Esophagus muscularis mucosa (tissue), 4 donors: ENCODE results near the gene ADGRG6. TPM values are rescaled to one million over a fixed set of nuclear protein-coding genes. Genes with fewer than 3 reads are reported as not detected.

Experiments
- DNase-seq: peaks from one replicate; pipeline ENCODE4 v3.0.0-alpha.2; 2017; ENCODE audit errors: extremely low spot score
- H3K27ac ChIP-seq, 4 donors: fragments of 200-600 bp; sonication (generic); replicated peaks in 1 of 4; 1 replicate in 3 of 4; 2 replicates in 1 of 4; pipeline ENCODE4 v1.5.1; 2016 to 2019; ENCODE audit warnings: mild to moderate bottlenecking in 1 of 4
- H3K27me3 ChIP-seq, 4 donors: fragments of 200-600 bp; sonication (generic); one replicate each; pipeline versions ENCODE4 v1.5.1 to v1.6.0; 2016 to 2019
- H3K36me3 ChIP-seq, 4 donors: fragments of 200-600 bp; sonication (generic); one replicate each; pipeline ENCODE4 v1.5.1; 2016 to 2019
- H3K4me1 ChIP-seq, 4 donors: fragments of 200-600 bp; sonication (generic); one replicate each; pipeline ENCODE4 v1.5.1; 2016 to 2019
- H3K4me3 ChIP-seq, 4 donors: fragments of 200-600 bp; sonication (generic); 1 replicate in 2 of 4; 2 replicates in 2 of 4; pipeline ENCODE4 v1.5.1; 2016 to 2019; ENCODE audit warnings: mild to moderate bottlenecking in 4 of 4, moderate library complexity in 1 of 4
- H3K9me3 ChIP-seq, 4 donors: fragments of 200-600 bp; sonication (generic); 1 replicate in 3 of 4; 2 replicates in 1 of 4; pipeline ENCODE4 v1.5.1; 2016 to 2019
- CTCF ChIP-seq, 3 experiments: fragments of 200-600 bp in 2 of 3; fragments of 450-650 bp in 1 of 3; sonication (generic) in 2 of 3; IDR thresholded peaks; one replicate each; pipeline ENCODE4 v1.5.1; 2017 to 2019; ENCODE audit warnings: antibody characterized with exemption in 3 of 3, mild to moderate bottlenecking in 2 of 3, moderate library complexity in 1 of 3
- EP300 ChIP-seq: sonication (generic); formaldehyde crosslinking; IDR thresholded peaks from one replicate; pipeline ENCODE4 v1.6.1; 2017; ENCODE audit warnings: antibody characterized with exemption
- POLR2A ChIP-seq: fragments of 450-650 bp; IDR thresholded peaks from one replicate; pipeline ENCODE4 v1.6.1; 2017; ENCODE audit warnings: antibody characterized with exemption, moderate library complexity, mild to moderate bottlenecking, low read depth
- POLR2AphosphoS5 ChIP-seq, 2 donors: sonication (generic); formaldehyde crosslinking; IDR thresholded peaks; one replicate each; pipeline ENCODE4 v1.6.1; 2017; ENCODE audit warnings: antibody characterized with exemption in 2 of 2
- WGBS: methylation state at CpG from one replicate; pipeline ENCODE4 v1.1.5; 2018; 5-methylcytosine and 5-hydroxymethylcytosine counted together
- intact Hi-C: fragments of 100-400 bp; cut with DNase I; formaldehyde crosslinking; loops from one replicate; pipeline ENCODE4 v1.15.1; 2023
- total RNA-seq, 4 donors: library from RNA; depleted of rRNA; stranded (reverse); fragments of >200 nt; gene quantifications; one replicate each; pipeline versions ENCODE4 v1.1.0 to v1.2.1, GENCODE V29; 2016

Gene ADGRG6
- total RNA-seq, 4 donors from 2014 or later, result 5.5 to 11.8 (median 8.0) TPM

DNA sequence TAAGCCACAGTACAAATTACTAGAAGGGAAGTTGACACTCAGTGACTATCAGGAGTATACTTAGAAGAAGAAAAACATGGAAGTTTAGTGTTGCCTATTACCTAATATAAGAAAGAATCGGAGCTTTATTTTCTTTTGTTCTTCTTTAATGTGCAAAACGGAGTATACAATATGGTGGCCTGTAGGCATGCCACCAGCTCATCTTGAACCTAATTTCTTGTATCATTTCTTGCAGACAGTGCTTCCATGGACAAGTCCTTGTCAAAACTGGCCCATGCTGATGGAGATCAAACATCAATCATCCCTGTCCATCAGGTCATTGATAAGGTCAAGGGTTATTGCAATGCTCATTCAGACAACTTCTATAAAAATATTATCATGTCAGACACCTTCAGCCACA is 141.3 kb downstream of the ADGRG6 start:
- Histone ChIP-seq H3K4me1 (peaks cover 0 to 8% (median 7%) of the 10 kb centered on the region in 4 donors), H3K9me3 (no peaks in the 10 kb centered on the region), H3K27me3 (no peaks in the 10 kb centered on the region), H3K36me3 (no peaks in the 10 kb centered on the region), H3K27ac (no peak overlapping the region), H3K4me3 (no peak overlapping the region)
- DNase-seq, result no peak
- TF ChIP-seq POLR2AphosphoS5 (IDR thresholded peaks at IDR 0.05) (no peak), POLR2A (no peak), CTCF (IDR thresholded peaks at IDR 0.05) (no peak), EP300 (no peak)
- WGBS, result 92% methylated on average over 2 of the region's 2 CpGs
- intact Hi-C loops, result no loop called here

DNA sequence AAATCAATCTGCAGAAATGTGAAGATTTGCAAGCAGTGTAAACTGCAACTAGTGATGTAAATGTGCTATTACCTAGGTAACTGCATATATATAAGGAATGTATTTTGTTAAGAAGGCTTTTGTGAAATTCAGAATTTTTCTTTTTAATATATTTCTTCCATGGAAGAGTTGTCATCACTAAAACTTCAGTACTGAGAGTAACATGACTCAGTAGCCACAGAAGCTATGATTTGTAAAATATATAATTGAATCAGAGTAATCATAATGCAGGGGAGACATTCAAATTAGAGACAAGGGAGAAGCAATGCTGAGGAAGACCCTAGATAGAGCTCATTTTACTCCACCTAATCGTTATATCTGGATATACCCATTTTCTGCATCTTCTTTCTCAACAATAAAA is 141.7 kb downstream of the ADGRG6 start:
- 87% methylated on average over 1 of the region's 1 CpG for WGBS
- intact Hi-C loops, result no loop called here
- no peak for DNase-seq
- TF ChIP-seq POLR2A, result no peak
- no peak for TF ChIP-seq POLR2AphosphoS5 (IDR thresholded peaks at IDR 0.05)
- no peak for TF ChIP-seq CTCF (IDR thresholded peaks at IDR 0.05)
- no peak for TF ChIP-seq EP300
- Histone ChIP-seq H3K4me3 (no peak overlapping the region), H3K4me1 (peaks cover 0 to 8% (median 7%) of the 10 kb centered on the region in 4 donors), H3K27ac (no peak overlapping the region), H3K9me3 (no peaks in the 10 kb centered on the region), H3K27me3 (no peaks in the 10 kb centered on the region), H3K36me3 (no peaks in the 10 kb centered on the region)

- intact Hi-C loops, result no loop called here
- H3K9me3 ChIP-seq, result no peaks in the 10 kb centered on the region
- H3K36me3 ChIP-seq, result no peaks in the 10 kb centered on the region
- 38% methylated on average over 1 of the region's 1 CpG for WGBS
- H3K27ac ChIP-seq, result no peak overlapping the region
- H3K4me3 ChIP-seq, result no peak overlapping the region
- H3K4me1 ChIP-seq, result peaks cover 0 to 8% (median 7%) of the 10 kb centered on the region in 4 donors
- TF ChIP-seq POLR2A (no peak), EP300 (no peak), CTCF (IDR thresholded peaks at IDR 0.05) (no peak), POLR2AphosphoS5 (IDR thresholded peaks at IDR 0.05) (no peak)
- no peak for DNase-seq
- H3K27me3 ChIP-seq, result no peaks in the 10 kb centered on the region
These were observed 142.6 kb downstream of the ADGRG6 start for GRCh38 chr6:142444376-142444775.

DNA sequence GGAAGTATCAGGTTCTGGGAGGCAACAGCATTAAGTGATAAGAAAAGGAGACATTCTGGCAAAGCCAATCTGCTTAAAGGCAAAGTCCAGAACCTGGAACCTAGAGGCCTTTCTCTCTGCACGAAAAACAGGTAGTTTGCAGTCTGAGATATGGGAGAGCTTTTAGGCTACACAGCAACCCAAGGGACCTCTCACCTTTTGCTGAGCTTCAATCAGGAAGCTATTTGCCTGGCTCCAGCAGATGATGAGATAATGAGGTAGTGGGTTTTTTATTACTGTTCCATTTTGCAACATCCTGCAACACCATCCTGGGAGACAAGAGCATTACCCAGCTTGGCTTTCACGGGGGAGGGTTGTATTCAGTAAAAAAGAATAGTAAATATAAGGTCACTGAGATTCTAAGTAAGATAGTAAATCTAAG is 143.1 kb downstream of the ADGRG6 start:
- Histone ChIP-seq H3K4me3 (no peak overlapping the region), H3K9me3 (no peaks in the 10 kb centered on the region), H3K4me1 (peaks cover 0 to 8% (median 7%) of the 10 kb centered on the region in 4 donors), H3K27me3 (no peaks in the 10 kb centered on the region), H3K27ac (no peak overlapping the region), H3K36me3 (no peaks in the 10 kb centered on the region)
- DNase-seq, result no peak
- 72% methylated on average over 2 of the region's 2 CpGs for WGBS
- TF ChIP-seq POLR2A (no peak), EP300 (no peak), POLR2AphosphoS5 (IDR thresholded peaks at IDR 0.05) (no peak), CTCF (IDR thresholded peaks at IDR 0.05) (no peak)
- intact Hi-C loops, result no loop called here

- H3K4me3 ChIP-seq, result no peak overlapping the region
- no peak for DNase-seq
- H3K36me3 ChIP-seq, result peaks cover 0 to 6% (median 0%) of the 10 kb centered on the region in 4 donors
- 62% methylated on average over 2 of the region's 2 CpGs for WGBS
- peaks cover 0 to 8% (median 7%) of the 10 kb centered on the region in 4 donors for H3K4me1 ChIP-seq
- TF ChIP-seq CTCF (IDR thresholded peaks at IDR 0.05), result no peak
- TF ChIP-seq POLR2AphosphoS5 (IDR thresholded peaks at IDR 0.05), result no peak
- TF ChIP-seq EP300, result no peak
- no peak for TF ChIP-seq POLR2A
- intact Hi-C loops, result no loop called here
- H3K27ac ChIP-seq, result no peak overlapping the region
- H3K9me3 ChIP-seq, result no peaks in the 10 kb centered on the region
- no peaks in the 10 kb centered on the region for H3K27me3 ChIP-seq
These were observed 144.4 kb downstream of the ADGRG6 start for GRCh38 chr6:142446168-142446567.
